RWPE2 (cell line): ENCODE measurements around the gene ANKRD9.

Experiments used
- ATAC-seq: fragments of 200-7000 bp; cut with Tn5 transposase; 3 replicates; pipeline ENCODE4 v1.9.1; 2021; ENCODE audit warnings: low read depth
- DNase-seq: peaks from one replicate; pipeline ENCODE4 v3.0.0-alpha.2; 2020; ENCODE audit warnings: low spot score
- H3K27ac ChIP-seq: fragments of 450-650 bp; 2 replicates; pipeline ENCODE4 v1.5.1; 2017; ENCODE audit warnings: mild to moderate bottlenecking; ENCODE audit not compliant: poor library complexity, severe bottlenecking
- H3K27me3 ChIP-seq: fragments of 250-450 bp; sonication (Bioruptor Pico); 2 replicates; pipeline ENCODE4 v1.5.1; 2021; ENCODE audit warnings: mild to moderate bottlenecking, moderate library complexity; ENCODE audit not compliant: insufficient read depth, poor library complexity, severe bottlenecking
- H3K36me3 ChIP-seq: fragments of 250-450 bp; sonication (Bioruptor Pico); 2 replicates; pipeline ENCODE4 v1.5.1; 2020; ENCODE audit warnings: low read depth, mild to moderate bottlenecking, moderate library complexity
- H3K4me1 ChIP-seq: fragments of 250-450 bp; sonication (Bioruptor Pico); 2 replicates; pipeline ENCODE4 v1.5.1; 2021; ENCODE audit warnings: mild to moderate bottlenecking, moderate library complexity; ENCODE audit not compliant: insufficient read depth, poor library complexity, severe bottlenecking
- H3K4me3 ChIP-seq: fragments of 250-450 bp; sonication (Bioruptor Pico); 2 replicates; pipeline ENCODE4 v1.5.1; 2021; ENCODE audit warnings: mild to moderate bottlenecking, moderate library complexity; ENCODE audit not compliant: severe bottlenecking
- H3K9me3 ChIP-seq: fragments of 250-450 bp; sonication (Bioruptor Pico); 2 replicates; pipeline ENCODE4 v1.5.1; 2021; ENCODE audit warnings: mild to moderate bottlenecking, moderate library complexity; ENCODE audit not compliant: severe bottlenecking
- CTCF ChIP-seq: fragments of 450-650 bp; IDR thresholded peaks from one replicate; pipeline ENCODE4 v1.5.1; 2017; ENCODE audit warnings: mild to moderate bottlenecking, moderate library complexity; ENCODE audit not compliant: poor library complexity, severe bottlenecking

The ANKRD9 gene

GRCh38 chr14:102518063-102518648, 8.6 kb upstream of the ANKRD9 start:
- ATAC-seq: no peak

GRCh38 chr14:102517392-102518062, 8.0 kb upstream of the ANKRD9 start:
- peak overlapping the region; percentile 50 for H3K4me3 ChIP-seq
- no peaks in the 10 kb centered on the region for H3K9me3 ChIP-seq
- no peak overlapping the region for H3K27ac ChIP-seq
- H3K27me3 ChIP-seq: no peaks in the 10 kb centered on the region
- H3K4me1 ChIP-seq: no peaks in the 10 kb centered on the region
- DNase-seq (peak; percentile 68), ATAC-seq (no peak)
- no peak for TF ChIP-seq CTCF
- no peaks in the 10 kb centered on the region for H3K36me3 ChIP-seq

More at GRCh38 chr14:102518063-102518648, 8.6 kb upstream of the ANKRD9 start:
- Histone ChIP-seq H3K9me3 (no peaks in the 10 kb centered on the region), H3K36me3 (no peaks in the 10 kb centered on the region), H3K4me3 (no peak overlapping the region), H3K27me3 (no peaks in the 10 kb centered on the region), H3K27ac (no peak overlapping the region), H3K4me1 (no peaks in the 10 kb centered on the region)
- no peak for DNase-seq
- TF ChIP-seq CTCF: no peak

GRCh38 chr14:102516531-102517391, 7.2 kb upstream of the ANKRD9 start:
- H3K27me3 ChIP-seq: no peaks in the 10 kb centered on the region
- no peaks in the 10 kb centered on the region for H3K9me3 ChIP-seq
- DNase-seq (peak; percentile 69), ATAC-seq (peak; percentile 62)
- peak; percentile 99 for TF ChIP-seq CTCF
- no peaks in the 10 kb centered on the region for H3K4me1 ChIP-seq
- no peaks in the 10 kb centered on the region for H3K36me3 ChIP-seq
- peak overlapping the region; percentile 50 for H3K4me3 ChIP-seq
- H3K27ac ChIP-seq: no peak overlapping the region

- H3K36me3 ChIP-seq: no peaks in the 10 kb centered on the region
- DNase-seq (no peak), ATAC-seq (no peak)
- no peak overlapping the region for H3K4me3 ChIP-seq
- no peak overlapping the region for H3K27ac ChIP-seq
- no peaks in the 10 kb centered on the region for H3K27me3 ChIP-seq
- TF ChIP-seq CTCF: no peak
- no peaks in the 10 kb centered on the region for H3K9me3 ChIP-seq
- no peaks in the 10 kb centered on the region for H3K4me1 ChIP-seq
Measured at GRCh38 chr14:102514987-102515733, 5.6 kb upstream of the ANKRD9 start.
